HG02798 (cell line): ENCODE results near the gene UBE2H.
"Not testable (repeated sequence)": the region's sequence is repeated elsewhere in the genome, so short reads cannot be mapped to it uniquely, and the experiment has no call there.

ENCODE experiments used
- ATAC-seq: cut with Tn5 transposase; IDR thresholded peaks from one replicate; pipeline ENCODE4 v1.9.1; 2021; ENCODE audit warnings: mild to moderate bottlenecking; ENCODE audit not compliant: unreplicated experiment, poor library complexity

UBE2H gene

GRCh38 chr7:129796186-129796775 lies 156.5 kb downstream of the UBE2H start:
- no peak for ATAC-seq

GRCh38 chr7:129794461-129794860 lies 158.3 kb downstream of the UBE2H start:
- ATAC-seq = not testable (repeated sequence)

GRCh38 chr7:129793506-129794310 lies 159.1 kb downstream of the UBE2H start:
- no peak for ATAC-seq

- no peak for ATAC-seq
Measured at GRCh38 chr7:129792721-129793120, 160.0 kb downstream of the UBE2H start.

GRCh38 chr7:129790136-129790535 lies 162.6 kb downstream of the UBE2H start:
- ATAC-seq = no peak

- ATAC-seq = no peak
Measured at GRCh38 chr7:129789652-129790051, 163.1 kb downstream of the UBE2H start.

- ATAC-seq = no peak
Measured at GRCh38 chr7:129789000-129789399, 163.8 kb downstream of the UBE2H start.

- no peak for ATAC-seq
Measured at GRCh38 chr7:129786825-129787563, 165.8 kb downstream of the UBE2H start.

GRCh38 chr7:129785685-129786514 lies 166.9 kb downstream of the UBE2H start:
- ATAC-seq = no peak

GRCh38 chr7:129784783-129785684 lies 167.7 kb downstream of the UBE2H start:
- no peak for ATAC-seq

- ATAC-seq = no peak
Measured at GRCh38 chr7:129784437-129784782, 168.3 kb downstream of the UBE2H start.

GRCh38 chr7:129783584-129783919 lies 169.2 kb downstream of the UBE2H start:
- no peak for ATAC-seq

- ATAC-seq = no peak
Measured at GRCh38 chr7:129782818-129783583, 169.8 kb downstream of the UBE2H start.

- no peak for ATAC-seq
Measured at GRCh38 chr7:129781928-129782817, 170.6 kb downstream of the UBE2H start.

- no peak for ATAC-seq
Measured at GRCh38 chr7:129780974-129781927, 171.5 kb downstream of the UBE2H start.
